Transverse colon (tissue), 4 donors: Measurements from ENCODE around the gene ELAVL2. TPM values are rescaled to one million over a fixed set of nuclear protein-coding genes. Genes with fewer than 3 reads are reported as not detected.

Experiments used
- DNase-seq: peaks from one replicate; pipeline ENCODE4 v3.0.0-alpha.2; 2019
- H3K27ac ChIP-seq, 4 donors: fragments of 200-600 bp; sonication (generic); 2 replicates each; pipeline ENCODE4 v1.5.1; 2016 to 2018; ENCODE audit warnings: inconsistent platforms in 4 of 4
- H3K27me3 ChIP-seq: fragments of 200-600 bp; sonication (generic); 2 replicates; pipeline ENCODE4 v1.5.1; 2017; ENCODE audit warnings: inconsistent platforms
- H3K36me3 ChIP-seq, 4 donors: fragments of 200-600 bp; sonication (generic); 2 replicates each; pipeline ENCODE4 v1.5.1; 2017 to 2019; ENCODE audit warnings: inconsistent platforms in 4 of 4
- H3K4me1 ChIP-seq, 4 donors: fragments of 200-600 bp; sonication (generic); 2 replicates each; pipeline ENCODE4 v1.5.1; 2017 to 2020; ENCODE audit warnings: inconsistent platforms in 4 of 4
- H3K4me3 ChIP-seq, 4 donors: fragments of 200-600 bp; sonication (generic); 1 replicate in 1 of 4; 2 replicates in 3 of 4; pipeline versions ENCODE4 v1.5.1 to v1.6.1; 2017 to 2019; ENCODE audit warnings: inconsistent platforms in 4 of 4
- H3K9me3 ChIP-seq, 2 donors: fragments of 200-600 bp; sonication (generic); 2 replicates each; pipeline ENCODE4 v1.5.1; 2017 to 2019; ENCODE audit warnings: inconsistent platforms in 2 of 2
- EP300 ChIP-seq: sonication (generic); formaldehyde crosslinking; IDR thresholded peaks from one replicate; pipeline ENCODE4 v1.6.1; 2017; ENCODE audit warnings: antibody characterized with exemption, low read depth
- POLR2A ChIP-seq: fragments of 450-650 bp; IDR thresholded peaks from one replicate; pipeline ENCODE4 v1.6.1; 2016; ENCODE audit warnings: antibody characterized with exemption, mild to moderate bottlenecking, moderate library complexity
- POLR2AphosphoS5 ChIP-seq, 3 donors: sonication (generic); formaldehyde crosslinking; IDR thresholded peaks; one replicate each; pipeline ENCODE4 v1.6.1; 2016; ENCODE audit warnings: antibody characterized with exemption in 3 of 3
- WGBS, 2 donors: methylation state at CpG; one replicate each; pipeline ENCODE4 v1.1.5; 2018; ENCODE audit warnings: low coverage in 1 of 2; 5-methylcytosine and 5-hydroxymethylcytosine counted together
- in situ Hi-C, 4 donors: fragments of 200-750 bp; cut with MboI; loops; one replicate each; pipeline versions ENCODE4 v1.15.0 to v1.15.1; 2017; ENCODE audit warnings: low sequenced_read_pairs in 3 of 4, low pct_ligation_motif_present in 1 of 4, low pct_unique_long_range_greater_than_20kb in 1 of 4
- intact Hi-C: fragments of 100-400 bp; cut with DNase I; formaldehyde crosslinking; loops from one replicate; pipeline ENCODE4 v1.15.1; 2023; ENCODE audit warnings: low total_unique reads
- total RNA-seq, 4 donors: library from RNA; depleted of rRNA; stranded (reverse); fragments of >200 nt; gene quantifications; one replicate each; pipeline ENCODE4 v1.1.0, GENCODE V29; 2016
- TF ChIP-seq, protein P1 (sequence below), 5 experiments: fragments of 200-600 bp in 3 of 5; fragments of 450-650 bp in 2 of 5; sonication (generic) in 3 of 5; IDR thresholded peaks; 1 replicate in 2 of 5; 2 replicates in 3 of 5; pipeline ENCODE4 v1.5.1; 2016 to 2017; ENCODE audit warnings: antibody characterized with exemption in 5 of 5, inconsistent platforms in 3 of 5, mild to moderate bottlenecking in 2 of 5, moderate library complexity in 1 of 5

The ELAVL2 gene
- total RNA-seq, 4 donors from 2014 or later, result 0.41 to 2.2 (median 0.60) TPM; not detected in 1

DNA sequence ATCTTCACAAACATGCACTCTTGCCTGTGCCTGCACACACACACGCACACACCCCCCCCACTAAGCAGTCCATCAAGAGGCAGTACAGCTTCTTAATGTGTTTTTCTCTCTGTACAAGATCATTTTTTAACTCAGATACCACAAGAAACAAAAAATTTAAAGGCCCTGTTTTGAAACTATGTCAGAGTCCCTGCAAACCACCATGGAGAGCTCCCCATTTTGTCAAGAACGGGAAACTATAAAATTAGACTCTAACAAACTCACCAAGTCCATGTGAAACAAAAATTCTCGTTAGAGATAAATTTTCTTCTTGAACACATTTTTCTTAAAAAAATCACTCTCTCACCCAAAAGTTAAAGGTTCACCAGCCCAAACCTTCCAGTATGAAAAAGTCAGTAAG lies 86.3 kb downstream of the ELAVL2 start:
- in situ Hi-C loops (no loop called here), intact Hi-C loops (no loop called here)
- TF ChIP-seq POLR2AphosphoS5 (IDR thresholded peaks at IDR 0.05), result no peak
- TF ChIP-seq, protein P1, sequence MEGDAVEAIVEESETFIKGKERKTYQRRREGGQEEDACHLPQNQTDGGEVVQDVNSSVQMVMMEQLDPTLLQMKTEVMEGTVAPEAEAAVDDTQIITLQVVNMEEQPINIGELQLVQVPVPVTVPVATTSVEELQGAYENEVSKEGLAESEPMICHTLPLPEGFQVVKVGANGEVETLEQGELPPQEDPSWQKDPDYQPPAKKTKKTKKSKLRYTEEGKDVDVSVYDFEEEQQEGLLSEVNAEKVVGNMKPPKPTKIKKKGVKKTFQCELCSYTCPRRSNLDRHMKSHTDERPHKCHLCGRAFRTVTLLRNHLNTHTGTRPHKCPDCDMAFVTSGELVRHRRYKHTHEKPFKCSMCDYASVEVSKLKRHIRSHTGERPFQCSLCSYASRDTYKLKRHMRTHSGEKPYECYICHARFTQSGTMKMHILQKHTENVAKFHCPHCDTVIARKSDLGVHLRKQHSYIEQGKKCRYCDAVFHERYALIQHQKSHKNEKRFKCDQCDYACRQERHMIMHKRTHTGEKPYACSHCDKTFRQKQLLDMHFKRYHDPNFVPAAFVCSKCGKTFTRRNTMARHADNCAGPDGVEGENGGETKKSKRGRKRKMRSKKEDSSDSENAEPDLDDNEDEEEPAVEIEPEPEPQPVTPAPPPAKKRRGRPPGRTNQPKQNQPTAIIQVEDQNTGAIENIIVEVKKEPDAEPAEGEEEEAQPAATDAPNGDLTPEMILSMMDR (IDR thresholded peaks at IDR 0.05), result no peak
- no peak for TF ChIP-seq EP300
- TF ChIP-seq POLR2A, result no peak

DNA sequence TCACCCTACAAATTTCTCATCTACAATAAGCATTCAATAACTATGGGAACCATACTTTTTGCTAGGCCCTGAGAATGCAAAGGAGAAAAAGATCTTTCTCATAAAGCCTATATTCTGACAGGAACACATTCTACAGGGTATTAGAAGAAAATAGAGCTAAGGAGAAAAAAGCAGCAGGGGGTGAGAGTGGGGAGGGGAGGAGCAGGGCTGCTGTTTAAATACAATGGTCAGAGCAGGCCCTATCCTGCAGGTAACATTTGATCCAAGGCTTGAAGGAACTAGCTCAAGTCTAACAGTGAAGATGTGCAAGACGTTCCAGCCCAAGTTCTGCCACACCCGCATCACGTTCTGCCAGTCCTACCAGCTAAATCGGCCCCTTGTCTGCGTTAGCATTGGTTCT lies 89.7 kb downstream of the ELAVL2 start:
- DNase-seq, result no peak
- in situ Hi-C loops, result no loop called here
- Histone ChIP-seq H3K4me3 (no peak overlapping the region), H3K27me3 (no peaks in the 10 kb centered on the region), H3K36me3 (no peaks in the 10 kb centered on the region), H3K4me1 (no peaks in the 10 kb centered on the region), H3K9me3 (no peaks in the 10 kb centered on the region), H3K27ac (no peak overlapping the region)
- WGBS, 2 donors, result 89 to 100% methylated on average over 1 to 5 of the region's 5 CpGs
- intact Hi-C loops, result no loop called here
- TF ChIP-seq EP300 (no peak), POLR2AphosphoS5 (IDR thresholded peaks at IDR 0.05) (no peak), POLR2A (no peak)
- TF ChIP-seq, protein P1 (IDR thresholded peaks at IDR 0.05), result no peak

More for the DNA sequence above, 86.3 kb downstream of the ELAVL2 start:
- no peak for DNase-seq
- H3K4me3 ChIP-seq, result no peak overlapping the region
- WGBS, 2 donors, result 60 to 76% methylated on average over 3 of the region's 3 CpGs
- H3K27ac ChIP-seq, result no peak overlapping the region
- H3K36me3 ChIP-seq, result no peaks in the 10 kb centered on the region
- no peaks in the 10 kb centered on the region for H3K4me1 ChIP-seq
- H3K27me3 ChIP-seq, result no peaks in the 10 kb centered on the region
- H3K9me3 ChIP-seq, result no peaks in the 10 kb centered on the region

DNA sequence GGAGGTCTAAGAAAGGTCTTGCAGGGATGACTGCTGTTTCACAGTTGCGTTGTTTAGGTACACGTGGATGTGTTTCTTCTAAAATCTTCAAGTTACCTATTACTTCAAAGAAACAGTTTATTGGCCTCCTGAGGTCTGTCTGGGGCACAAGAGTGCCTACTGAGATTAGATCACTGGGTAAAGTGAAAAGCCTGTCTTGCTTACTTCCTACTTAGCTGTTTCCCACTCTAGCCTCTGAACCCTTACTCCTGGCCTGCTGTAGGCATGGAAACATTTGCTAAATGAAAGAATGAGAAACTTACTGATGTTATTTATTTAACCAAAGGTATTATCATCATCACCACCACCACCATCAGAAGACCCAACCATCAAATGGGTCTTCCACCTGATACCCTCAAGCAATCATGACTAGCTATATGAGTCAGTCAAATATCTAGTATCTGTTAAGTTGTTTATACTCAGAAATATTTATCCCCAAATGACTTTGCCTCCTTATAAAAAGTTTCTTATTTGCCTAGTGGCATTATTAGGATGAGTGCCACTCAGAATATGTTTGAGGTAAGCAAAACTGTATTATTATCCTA lies 92.5 kb downstream of the ELAVL2 start:
- no peaks in the 10 kb centered on the region for H3K27me3 ChIP-seq
- no peak for DNase-seq
- in situ Hi-C loops (no loop called here), intact Hi-C loops (no loop called here)
- H3K4me3 ChIP-seq, result no peak overlapping the region
- no peaks in the 10 kb centered on the region for H3K9me3 ChIP-seq
- H3K4me1 ChIP-seq, result no peaks in the 10 kb centered on the region
- WGBS, 2 donors, result 81 to 92% methylated on average over 2 of the region's 2 CpGs
- TF ChIP-seq POLR2AphosphoS5 (IDR thresholded peaks at IDR 0.05) (no peak), POLR2A (no peak)
- TF ChIP-seq, protein P1 (IDR thresholded peaks at IDR 0.05), result no peak
- H3K27ac ChIP-seq, result no peak overlapping the region
- H3K36me3 ChIP-seq, result no peaks in the 10 kb centered on the region

DNA sequence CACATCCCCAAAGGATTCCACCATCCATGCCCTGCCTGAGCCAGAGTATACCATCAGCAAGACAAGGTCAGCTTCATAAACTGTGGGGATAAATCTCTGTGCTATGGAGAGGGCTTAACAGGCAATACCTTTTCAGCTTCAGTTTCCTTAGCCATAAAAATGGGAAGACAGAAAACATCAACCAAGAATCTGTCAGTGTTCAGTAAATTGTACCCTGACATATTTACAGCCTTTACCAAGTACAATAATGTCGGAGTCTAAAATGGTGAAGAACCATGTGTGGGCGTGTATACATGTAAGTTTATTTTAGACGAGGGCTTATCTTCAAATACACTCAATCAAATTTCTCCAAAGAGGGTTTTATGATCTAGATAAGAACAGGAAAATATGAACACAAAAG lies 94.7 kb downstream of the ELAVL2 start:
- H3K27ac ChIP-seq, result no peak overlapping the region
- TF ChIP-seq, protein P1 (IDR thresholded peaks at IDR 0.05), result no peak
- no peak for TF ChIP-seq EP300
- TF ChIP-seq POLR2AphosphoS5 (IDR thresholded peaks at IDR 0.05), result no peak
- no peak for TF ChIP-seq POLR2A
- no peaks in the 10 kb centered on the region for H3K9me3 ChIP-seq
- in situ Hi-C loops (no loop called here), intact Hi-C loops (no loop called here)
- no peaks in the 10 kb centered on the region for H3K36me3 ChIP-seq
- H3K27me3 ChIP-seq, result no peaks in the 10 kb centered on the region
- no peaks in the 10 kb centered on the region for H3K4me1 ChIP-seq
- 13 to 26% methylated on average over 3 of the region's 3 CpGs for WGBS, 2 donors
- no peak overlapping the region for H3K4me3 ChIP-seq
- no peak for DNase-seq
